Keratinocyte (primary cell): Measurements from ENCODE around the gene CUX1. TPM values are rescaled to one million over a fixed set of nuclear protein-coding genes. Genes with fewer than 3 reads are reported as not detected.

Experiments
- DNase-seq: peaks from one replicate; pipeline ENCODE4 v3.0.0-alpha.2; 2011; ENCODE audit warnings: low read depth, missing footprints, low spot score
- FAIRE-seq: peaks from 2 replicates; lab custom pipeline; 2011; peaks lifted over from hg19 to GRCh38; lab: Jason Lieb, UNC
- H2AFZ ChIP-seq: 2 replicates; pipeline ENCODE4 v1.6.0; 2012; ENCODE audit warnings: low read length, control low read depth, inconsistent platforms; ENCODE audit not compliant: control insufficient read depth
- H3K27ac ChIP-seq: 2 replicates; pipeline ENCODE4 v1.5.1; 2011; ENCODE audit warnings: low read length; ENCODE audit not compliant: control insufficient read depth, insufficient read depth
- H3K27me3 ChIP-seq: 3 replicates; pipeline ENCODE4 v1.6.0; 2011; ENCODE audit warnings: low read length; ENCODE audit not compliant: control insufficient read depth, insufficient read depth; ENCODE audit errors: extremely low read depth
- H3K36me3 ChIP-seq, 2 experiments: 2 replicates in 1 of 2; 3 replicates in 1 of 2; pipeline ENCODE4 v1.5.1; 2011; ENCODE audit warnings: low read length in 2 of 2, mild to moderate bottlenecking in 1 of 2; ENCODE audit not compliant: control insufficient read depth in 2 of 2, insufficient read depth in 2 of 2; ENCODE audit errors: extremely low read depth in 1 of 2
- H3K4me1 ChIP-seq: 3 replicates; pipeline ENCODE4 v1.5.1; 2011; ENCODE audit warnings: low read length; ENCODE audit not compliant: control insufficient read depth, insufficient read depth; ENCODE audit errors: extremely low read depth
- H3K4me2 ChIP-seq: 3 replicates; pipeline ENCODE4 v1.6.0; 2011; ENCODE audit warnings: low read depth, low read length; ENCODE audit not compliant: control insufficient read depth, insufficient read depth; ENCODE audit errors: extremely low read depth
- H3K4me3 ChIP-seq, 3 experiments: fragments of 200-600 bp in 1 of 3; sonication (generic) in 1 of 3; 2 replicates in 2 of 3; 3 replicates in 1 of 3; pipeline ENCODE4 v1.5.1; 2011 to 2016; ENCODE audit warnings: low read length in 3 of 3, mild to moderate bottlenecking in 3 of 3, control low read depth in 2 of 3, inconsistent platforms in 1 of 3, low read depth in 1 of 3, mixed read lengths in 1 of 3, mixed run types in 1 of 3, moderate library complexity in 1 of 3; ENCODE audit not compliant: control insufficient read depth in 2 of 3, insufficient read depth in 2 of 3; ENCODE audit errors: extremely low read depth in 1 of 3
- H3K79me2 ChIP-seq: 2 replicates; pipeline ENCODE4 v1.6.0; 2012; ENCODE audit warnings: low read length; ENCODE audit not compliant: control insufficient read depth, insufficient read depth
- H3K9ac ChIP-seq: 3 replicates; pipeline ENCODE4 v1.6.0; 2011; ENCODE audit warnings: low read length; ENCODE audit not compliant: control insufficient read depth, insufficient read depth; ENCODE audit errors: extremely low read depth
- H3K9me1 ChIP-seq: 3 replicates; pipeline ENCODE4 v1.6.0; 2011; ENCODE audit warnings: low read length; ENCODE audit not compliant: control insufficient read depth, insufficient read depth; ENCODE audit errors: extremely low read depth
- H3K9me3 ChIP-seq: 2 replicates; pipeline ENCODE4 v1.5.1; 2012; ENCODE audit warnings: low read depth, low read length; ENCODE audit not compliant: control insufficient read depth
- H4K20me1 ChIP-seq: 3 replicates; pipeline ENCODE4 v1.6.0; 2011; ENCODE audit warnings: low read length; ENCODE audit not compliant: control insufficient read depth, insufficient read depth; ENCODE audit errors: extremely low read depth
- EZH2 ChIP-seq: IDR thresholded peaks from one replicate; pipeline ENCODE4 v1.6.1; 2012; ENCODE audit warnings: inconsistent platforms, mild to moderate bottlenecking, low read length, moderate library complexity
- dilution Hi-C: fragments of 300-500 bp; cut with MboI; formaldehyde crosslinking; loops from one replicate; pipeline ENCODE4 v1.7.0; 2020; ENCODE audit warnings: low sequenced_read_pairs; ENCODE audit not compliant: extremely low pct_ligation_motif_present
- polyA plus RNA-seq, 5 experiments: library from polyadenylated mRNA; depleted of rRNA in 3 of 5; stranded (reverse) in 3 of 5; stranded (forward) in 1 of 5; unstranded in 1 of 5; fragments of >200 nt; gene quantifications; 1 replicate in 1 of 5; 2 replicates in 3 of 5; 3 replicates in 1 of 5; pipeline versions ENCODE4 v1.2.1 to v1.2.3, GENCODE V29; 2011 to 2012; ENCODE audit warnings: missing spikeins in 2 of 5, low read depth in 1 of 5, low replicate concordance in 1 of 5
- TF ChIP-seq, protein P1 (sequence below), 3 experiments: IDR thresholded peaks in 1 of 3; conservative IDR thresholded peaks in 1 of 3; optimal IDR thresholded peaks in 1 of 3; 2 replicates in 2 of 3; 3 replicates in 1 of 3; pipeline versions ENCODE3 to v1.5.1; 2011; ENCODE audit warnings: low read length in 3 of 3, mild to moderate bottlenecking in 3 of 3, moderate library complexity in 2 of 3, control low read depth in 1 of 3, inconsistent platforms in 1 of 3; ENCODE audit not compliant: insufficient read depth in 2 of 3; ENCODE audit errors: extremely low read depth in 1 of 3

The CUX1 gene
- polyA plus RNA-seq, 1 donor (not counting 4 experiments of a cell fraction or from before 2014, with no cell fraction given): 18.3 TPM

GRCh38 chr7:102210787-102211186, 393.4 kb downstream of the CUX1 start:
- no peak overlapping the region for H3K4me2 ChIP-seq
- TF ChIP-seq, protein P1, sequence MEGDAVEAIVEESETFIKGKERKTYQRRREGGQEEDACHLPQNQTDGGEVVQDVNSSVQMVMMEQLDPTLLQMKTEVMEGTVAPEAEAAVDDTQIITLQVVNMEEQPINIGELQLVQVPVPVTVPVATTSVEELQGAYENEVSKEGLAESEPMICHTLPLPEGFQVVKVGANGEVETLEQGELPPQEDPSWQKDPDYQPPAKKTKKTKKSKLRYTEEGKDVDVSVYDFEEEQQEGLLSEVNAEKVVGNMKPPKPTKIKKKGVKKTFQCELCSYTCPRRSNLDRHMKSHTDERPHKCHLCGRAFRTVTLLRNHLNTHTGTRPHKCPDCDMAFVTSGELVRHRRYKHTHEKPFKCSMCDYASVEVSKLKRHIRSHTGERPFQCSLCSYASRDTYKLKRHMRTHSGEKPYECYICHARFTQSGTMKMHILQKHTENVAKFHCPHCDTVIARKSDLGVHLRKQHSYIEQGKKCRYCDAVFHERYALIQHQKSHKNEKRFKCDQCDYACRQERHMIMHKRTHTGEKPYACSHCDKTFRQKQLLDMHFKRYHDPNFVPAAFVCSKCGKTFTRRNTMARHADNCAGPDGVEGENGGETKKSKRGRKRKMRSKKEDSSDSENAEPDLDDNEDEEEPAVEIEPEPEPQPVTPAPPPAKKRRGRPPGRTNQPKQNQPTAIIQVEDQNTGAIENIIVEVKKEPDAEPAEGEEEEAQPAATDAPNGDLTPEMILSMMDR (optimal IDR thresholded peaks at IDR 0.05 in 1 of 3, IDR thresholded peaks at IDR 0.05 in 1 of 3, conservative IDR thresholded peaks at IDR 0.05 in 1 of 3; ENCODE audit: extremely low read depth in 1 of 3, insufficient read depth in 2 of 3, low read length in 3 of 3): no peak
- TF ChIP-seq EZH2: no peak
- H3K36me3 ChIP-seq: peaks cover 5 to 9% of the 10 kb centered on the region in 2 experiments
- no peaks in the 10 kb centered on the region for H3K79me2 ChIP-seq
- DNase-seq: no peak
- no peak for FAIRE-seq
- H2AFZ ChIP-seq: no peak overlapping the region
- H3K27me3 ChIP-seq: no peaks in the 10 kb centered on the region
- no peaks in the 10 kb centered on the region for H4K20me1 ChIP-seq
- no peaks in the 10 kb centered on the region for H3K9me1 ChIP-seq
- no peak overlapping the region for H3K27ac ChIP-seq
- no peak overlapping the region for H3K9ac ChIP-seq
- H3K9me3 ChIP-seq: no peaks in the 10 kb centered on the region
- H3K4me1 ChIP-seq: no peaks in the 10 kb centered on the region
- H3K4me3 ChIP-seq: no peak overlapping the region
- dilution Hi-C loops: no loop called here

DNA sequence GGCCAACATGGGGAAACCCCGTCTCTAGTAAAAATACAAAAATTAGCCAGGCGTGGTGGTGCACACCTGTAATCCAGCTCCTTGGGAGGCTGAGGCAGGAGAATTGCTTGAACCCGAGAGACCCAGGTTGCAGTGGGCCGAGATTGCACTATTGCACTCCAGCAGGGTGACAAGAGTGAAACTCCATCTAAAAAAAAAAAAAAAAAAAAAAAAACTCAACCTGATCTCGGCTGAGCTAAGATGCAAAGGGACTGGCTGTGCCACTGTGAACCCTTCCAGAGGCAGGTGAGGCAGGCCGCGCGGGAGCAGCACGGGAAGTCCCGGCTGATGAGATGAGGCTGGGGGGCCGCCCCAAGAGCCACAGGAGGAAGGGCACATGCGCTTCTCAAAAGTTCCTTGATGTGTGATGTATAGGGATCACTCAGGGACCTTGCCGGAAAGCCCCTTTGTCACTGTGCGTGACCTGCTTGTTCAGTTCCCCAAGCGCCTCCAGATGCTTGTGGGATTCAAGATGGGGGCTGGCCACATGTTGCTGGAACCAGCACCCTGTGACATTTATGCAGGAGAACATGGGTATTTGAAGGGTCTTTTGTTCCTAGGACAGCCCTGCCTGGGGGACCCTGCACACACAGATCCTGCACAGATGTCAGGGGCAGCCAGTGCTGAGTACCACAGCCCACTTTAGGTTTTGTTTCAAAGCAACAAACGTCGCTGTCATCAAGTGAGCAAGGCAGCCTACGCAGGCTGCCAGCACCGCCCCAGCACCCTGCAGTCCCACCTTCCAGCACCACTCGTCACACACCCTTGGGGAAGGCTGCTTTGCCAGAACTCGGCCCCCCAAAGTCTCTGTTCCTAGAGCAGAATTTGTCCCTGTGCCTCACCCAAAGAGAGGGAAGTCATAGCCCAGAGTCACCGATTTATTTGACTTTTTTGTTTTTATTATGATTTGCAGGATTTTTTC, 394.4 kb downstream of the CUX1 start:
- H4K20me1 ChIP-seq: no peaks in the 10 kb centered on the region
- H3K4me3 ChIP-seq: no peak overlapping the region
- H3K9me1 ChIP-seq: no peaks in the 10 kb centered on the region
- H3K79me2 ChIP-seq: no peaks in the 10 kb centered on the region
- no peaks in the 10 kb centered on the region for H3K9me3 ChIP-seq
- TF ChIP-seq EZH2: no peak
- H3K4me2 ChIP-seq: no peak overlapping the region
- DNase-seq: no peak
- H2AFZ ChIP-seq: no peak overlapping the region
- dilution Hi-C loops: no loop called here
- no peaks in the 10 kb centered on the region for H3K4me1 ChIP-seq
- FAIRE-seq: no peak
- no peak overlapping the region for H3K9ac ChIP-seq
- H3K27ac ChIP-seq: no peak overlapping the region
- H3K36me3 ChIP-seq: peaks cover 5 to 9% of the 10 kb centered on the region in 2 experiments
- no peaks in the 10 kb centered on the region for H3K27me3 ChIP-seq
